T-cell (primary cell): ENCODE data around the gene RGS19. TPM values are rescaled to one million over a fixed set of nuclear protein-coding genes. Genes with fewer than 3 reads are reported as not detected.

ENCODE experiments used
- ATAC-seq, 4 experiments: fragments of 200-7000 bp in 3 of 4; fragments of 150-1000 bp in 1 of 4; cut with Tn5 transposase; replicated peaks in 1 of 4; 1 replicate in 3 of 4; 2 replicates in 1 of 4; pipeline ENCODE4 v1.10.0; 2021; ENCODE audit warnings: moderate library complexity in 3 of 4, mild to moderate bottlenecking in 2 of 4, moderate number of reproducible peaks in 1 of 4
- CTCF ChIA-PET, 2 donors: fragments of 300-600 bp; sonication (Branson Sonifier 250); formaldehyde crosslinking; loops; one replicate each; lab custom pipeline; 2022; ENCODE audit warnings: antibody characterized with exemption in 2 of 2; lab: Charles Lee
- POLR2A ChIA-PET, 2 donors: fragments of 300-600 bp; sonication (Branson Sonifier 250); formaldehyde crosslinking; loops; one replicate each; lab custom pipeline; 2022; ENCODE audit warnings: antibody characterized with exemption in 2 of 2; lab: Charles Lee
- DNase-seq, 35 experiments: peaks; one replicate each; pipeline versions ENCODE4 v3.0.0 to v3.0.0-alpha.2; 2013 to 2023
- H3K27ac ChIP-seq: one replicate; pipeline ENCODE4 v1.5.1; 2013; ENCODE audit warnings: low read length
- H3K27me3 ChIP-seq, 2 experiments: replicated peaks in 1 of 2; 1 replicate in 1 of 2; 2 replicates in 1 of 2; pipeline versions ENCODE4 v1.6.1 to v1.7.0; 2013; ENCODE audit warnings: low read length in 1 of 2, mixed read lengths in 1 of 2; ENCODE audit not compliant: control insufficient read depth in 2 of 2, insufficient read depth in 2 of 2; ENCODE audit errors: extremely low read depth in 1 of 2
- H3K36me3 ChIP-seq, 2 donors: 1 replicate in 1 of 2; 2 replicates in 1 of 2; pipeline versions ENCODE4 v1.6.1 to v1.7.0; 2013; ENCODE audit warnings: low read length in 1 of 2; ENCODE audit not compliant: control insufficient read depth in 2 of 2, insufficient read depth in 1 of 2; ENCODE audit errors: extremely low read depth in 1 of 2
- H3K4me1 ChIP-seq, 2 experiments: 1 replicate in 1 of 2; 2 replicates in 1 of 2; pipeline versions ENCODE4 v1.6.1 to v1.7.0; 2013; ENCODE audit warnings: low read length in 2 of 2, mixed read lengths in 1 of 2; ENCODE audit not compliant: insufficient read depth in 2 of 2, control insufficient read depth in 1 of 2; ENCODE audit errors: extremely low read depth in 1 of 2
- H3K4me3 ChIP-seq, 2 donors: 1 replicate in 1 of 2; 2 replicates in 1 of 2; pipeline versions ENCODE4 v1.5.1 to v1.7.0; 2013; ENCODE audit warnings: mild to moderate bottlenecking in 2 of 2, low read length in 1 of 2, moderate library complexity in 1 of 2; ENCODE audit not compliant: control insufficient read depth in 1 of 2; ENCODE audit errors: extremely low read depth in 1 of 2
- H3K9me3 ChIP-seq: 2 replicates; pipeline ENCODE4 v1.7.0; 2013
- H3K27ac Mint-ChIP-seq, 2 donors: one replicate each; pipeline ENCODE4 v1.8.0; 2020 to 2021; ENCODE audit warnings: mild to moderate bottlenecking in 2 of 2, mixed read lengths in 2 of 2
- H3K27me3 Mint-ChIP-seq, 2 donors: one replicate each; pipeline ENCODE4 v1.8.0; 2021 to 2022; ENCODE audit warnings: mixed read lengths in 2 of 2
- H3K36me3 Mint-ChIP-seq: one replicate; pipeline ENCODE4 v1.8.0; 2021; ENCODE audit warnings: mixed read lengths
- H3K4me1 Mint-ChIP-seq, 3 donors: one replicate each; pipeline ENCODE4 v1.8.0; 2020 to 2022; ENCODE audit warnings: mixed read lengths in 3 of 3, mild to moderate bottlenecking in 1 of 3
- H3K4me3 Mint-ChIP-seq, 3 donors: one replicate each; pipeline ENCODE4 v1.8.0; 2020 to 2022; ENCODE audit warnings: mild to moderate bottlenecking in 3 of 3, mixed read lengths in 3 of 3, moderate library complexity in 3 of 3
- H3K9me3 Mint-ChIP-seq, 3 donors: one replicate each; pipeline ENCODE4 v1.8.0; 2020 to 2022; ENCODE audit warnings: mixed read lengths in 3 of 3
- WGBS: methylation state at CpG from one replicate; pipeline ENCODE4 v1.1.5; 2013; ENCODE audit warnings: missing lambda C conversion rate; ENCODE audit not compliant: insufficient coverage; 5-methylcytosine and 5-hydroxymethylcytosine counted together
- total RNA-seq, 35 experiments: library from RNA in 6 of 35; stranded (reverse) in 6 of 35; fragments of 120-200 nt in 1 of 35; gene quantifications; one replicate each; pipeline versions ENCODE4 v1.2.1 to v1.2.4 and lab custom pipeline; 2013 to 2026

The RGS19 gene
- total RNA-seq, 5 donors from 2014 or later (not counting 1 experiment from before 2014, with no cell fraction given): 39.2 to 61.7 (median 57.3) TPM

DNA sequence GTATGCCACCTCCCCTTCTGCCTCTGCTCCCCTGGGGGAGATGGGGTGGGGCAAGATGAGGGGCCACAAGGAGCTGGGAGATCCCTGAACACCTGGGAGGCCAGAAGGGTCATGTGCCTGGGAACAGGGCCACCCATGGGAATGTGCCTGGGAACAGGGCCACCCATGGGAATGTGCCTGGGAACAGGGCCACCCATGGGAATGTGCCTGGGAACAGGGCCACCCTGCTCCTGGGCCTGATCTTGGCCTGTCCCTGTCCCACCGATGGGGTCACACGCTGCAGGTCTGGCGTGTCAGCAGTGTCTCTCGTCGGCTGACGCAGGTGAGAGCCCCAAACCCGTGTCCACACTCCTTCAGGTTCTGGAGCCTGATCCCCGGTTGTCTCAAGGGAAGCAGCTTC lies 4.4 kb downstream of the RGS19 start:
- DNase-seq (no peak), ATAC-seq (no peak)
- Mint-ChIP-seq H3K27ac (peak overlapping the region in 1 of 2 donors; percentile 22), H3K4me3 (no peak overlapping the region), H3K9me3 (no peaks in the 10 kb centered on the region), H3K27me3 (no peaks in the 10 kb centered on the region), H3K4me1 (peaks cover 13 to 29% (median 22%) of the 10 kb centered on the region in 3 donors), H3K36me3 (peaks cover 3% of the 10 kb centered on the region)
- H3K27me3 ChIP-seq: no peaks in the 10 kb centered on the region
- peaks cover 9 to 42% of the 10 kb centered on the region in 2 donors for H3K36me3 ChIP-seq
- no peak overlapping the region for H3K27ac ChIP-seq
- CTCF ChIA-PET: interaction anchor here in 1 of 2 donors (0.7 kb wide), 1 partner anchor 28 kb away, joined by 10 read pairs; no protein-coding TSS in a partner anchor
- H3K4me1 ChIP-seq: peaks cover 8 to 50% of the 10 kb centered on the region in 2 experiments
- H3K9me3 ChIP-seq: no peaks in the 10 kb centered on the region
- WGBS: 99% methylated on average over 8 of the region's 8 CpGs
- H3K4me3 ChIP-seq: no peak overlapping the region
- POLR2A ChIA-PET: no interaction called here

DNA sequence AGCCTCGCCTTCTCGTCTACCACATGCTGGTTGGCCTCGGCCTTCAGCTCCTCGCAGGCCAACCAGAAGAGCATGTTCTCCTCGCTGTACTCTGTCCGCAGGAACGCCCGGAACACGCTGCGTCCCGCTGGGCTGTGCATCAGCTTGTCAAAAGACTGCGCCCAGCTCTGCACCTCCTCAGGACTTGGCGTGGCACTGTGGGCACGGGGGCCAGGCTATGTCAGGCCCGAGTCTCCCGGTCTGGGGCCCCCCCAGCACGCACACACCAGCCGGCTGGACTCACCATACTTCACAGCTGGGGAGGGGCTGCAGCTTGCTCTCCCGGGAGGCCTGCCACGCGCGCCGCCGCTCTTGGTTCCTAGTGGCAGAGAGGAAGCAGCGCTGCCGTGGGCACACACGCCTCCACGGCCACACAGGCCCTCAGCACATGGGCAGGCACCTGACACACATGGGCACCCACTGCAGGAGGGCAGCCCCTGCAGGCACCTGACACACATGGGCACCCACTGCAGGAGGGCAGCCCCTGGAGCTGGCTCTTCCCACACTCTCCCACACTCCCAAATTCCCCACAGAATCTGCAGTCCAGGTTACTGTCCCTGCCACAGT lies 5.0 kb downstream of the RGS19 start:
- H3K9me3 Mint-ChIP-seq: no peaks in the 10 kb centered on the region
- ChIA-PET POLR2A (no interaction called here), CTCF (no interaction called here)

DNA sequence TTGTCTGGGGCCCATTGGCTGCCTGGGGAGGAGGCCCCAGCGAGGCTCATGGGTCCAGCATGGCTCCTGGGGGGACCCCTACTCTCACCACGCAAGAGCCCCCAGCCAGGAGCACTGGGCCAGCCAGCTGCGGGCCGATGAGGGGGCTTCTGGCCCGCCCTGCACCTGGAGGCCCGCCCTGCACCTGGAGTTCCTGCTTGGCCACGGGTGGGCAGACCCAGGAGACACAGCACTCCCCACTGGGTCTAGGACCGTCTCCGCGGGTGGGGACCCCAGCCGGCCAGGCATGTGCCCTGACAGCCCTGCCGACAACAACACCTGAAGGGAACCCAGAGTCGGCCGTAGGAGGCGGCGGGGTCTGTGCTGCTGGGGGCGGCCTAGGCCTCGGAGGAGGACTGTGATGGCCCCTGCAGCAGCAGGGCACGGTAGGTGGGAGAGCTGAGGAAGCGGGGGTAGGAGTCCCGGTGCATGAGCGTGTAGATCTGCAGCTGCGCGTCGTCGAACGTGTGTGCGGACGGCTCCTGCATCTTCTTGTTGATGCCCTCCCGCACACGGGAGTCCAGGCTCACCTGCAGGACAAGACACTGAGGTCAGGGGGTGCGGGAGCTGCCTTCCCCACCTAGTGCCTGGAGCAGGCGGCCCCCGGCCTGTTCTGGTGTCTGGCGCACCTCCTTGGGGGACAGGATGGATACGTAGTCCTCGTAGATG lies 5.7 kb downstream of the RGS19 start:
- Mint-ChIP-seq H3K36me3 (peaks cover 3% of the 10 kb centered on the region), H3K27ac (no peak overlapping the region), H3K4me3 (no peak overlapping the region), H3K27me3 (no peaks in the 10 kb centered on the region), H3K9me3 (no peaks in the 10 kb centered on the region), H3K4me1 (peaks cover 13 to 34% (median 18%) of the 10 kb centered on the region in 3 donors)
- Histone ChIP-seq H3K4me3 (no peak overlapping the region), H3K36me3 (peaks cover 9 to 42% of the 10 kb centered on the region in 2 donors), H3K27ac (no peak overlapping the region), H3K4me1 (peaks cover 8 to 56% of the 10 kb centered on the region in 2 experiments), H3K9me3 (no peaks in the 10 kb centered on the region), H3K27me3 (no peaks in the 10 kb centered on the region)
- ATAC-seq: no peak
- ChIA-PET CTCF (no interaction called here), POLR2A (no interaction called here)
- 96% methylated on average over 32 of the region's 37 CpGs for WGBS
- DNase-seq: no peak

More for the DNA sequence above, 5.0 kb downstream of the RGS19 start:
- H3K36me3 Mint-ChIP-seq: peaks cover 3% of the 10 kb centered on the region
- H3K4me3 ChIP-seq: no peak overlapping the region
- ATAC-seq (no peak), DNase-seq (no peak)
- peaks cover 13 to 32% (median 22%) of the 10 kb centered on the region in 3 donors for H3K4me1 Mint-ChIP-seq
- no peaks in the 10 kb centered on the region for H3K27me3 ChIP-seq
- WGBS: 94% methylated on average over 27 of the region's 28 CpGs
- H3K27ac ChIP-seq: no peak overlapping the region
- H3K9me3 ChIP-seq: no peaks in the 10 kb centered on the region
- peak overlapping the region in 1 of 2 donors; percentile 27 for H3K27ac Mint-ChIP-seq
- H3K27me3 Mint-ChIP-seq: no peaks in the 10 kb centered on the region
- H3K36me3 ChIP-seq: peaks cover 9 to 42% of the 10 kb centered on the region in 2 donors
- peaks cover 8 to 56% of the 10 kb centered on the region in 2 experiments for H3K4me1 ChIP-seq
- H3K4me3 Mint-ChIP-seq: no peak overlapping the region

DNA sequence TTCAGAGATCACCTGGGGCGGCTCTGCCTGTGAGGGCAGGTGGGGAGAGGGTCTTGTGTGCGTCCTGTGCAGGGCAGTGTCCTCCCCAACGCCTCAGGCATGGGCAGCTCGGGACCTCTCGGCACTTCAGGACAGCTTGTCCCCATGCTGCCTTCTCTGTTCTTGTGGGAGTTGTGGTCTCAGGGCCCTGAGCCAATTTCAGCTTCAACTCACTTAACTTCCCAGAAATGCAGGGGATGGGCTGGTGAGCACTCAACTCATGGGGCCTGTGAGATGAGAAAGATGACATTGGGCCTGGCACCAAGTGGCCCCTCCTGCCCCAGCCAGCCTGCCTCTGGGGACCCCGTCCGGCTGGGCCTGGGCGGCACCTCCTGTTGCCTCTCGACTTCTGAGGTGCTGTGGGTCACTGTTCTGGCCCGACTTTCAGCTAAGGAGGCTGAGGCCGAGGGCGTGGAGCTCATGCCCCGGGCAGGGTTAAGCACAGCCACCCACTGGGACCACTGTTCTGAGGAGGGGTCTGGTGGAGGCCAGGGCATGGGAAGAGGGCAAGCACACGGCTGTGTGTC lies 6.7 kb downstream of the RGS19 start:
- no peak overlapping the region for H3K27ac Mint-ChIP-seq
- no peak overlapping the region for H3K4me3 Mint-ChIP-seq

DNA sequence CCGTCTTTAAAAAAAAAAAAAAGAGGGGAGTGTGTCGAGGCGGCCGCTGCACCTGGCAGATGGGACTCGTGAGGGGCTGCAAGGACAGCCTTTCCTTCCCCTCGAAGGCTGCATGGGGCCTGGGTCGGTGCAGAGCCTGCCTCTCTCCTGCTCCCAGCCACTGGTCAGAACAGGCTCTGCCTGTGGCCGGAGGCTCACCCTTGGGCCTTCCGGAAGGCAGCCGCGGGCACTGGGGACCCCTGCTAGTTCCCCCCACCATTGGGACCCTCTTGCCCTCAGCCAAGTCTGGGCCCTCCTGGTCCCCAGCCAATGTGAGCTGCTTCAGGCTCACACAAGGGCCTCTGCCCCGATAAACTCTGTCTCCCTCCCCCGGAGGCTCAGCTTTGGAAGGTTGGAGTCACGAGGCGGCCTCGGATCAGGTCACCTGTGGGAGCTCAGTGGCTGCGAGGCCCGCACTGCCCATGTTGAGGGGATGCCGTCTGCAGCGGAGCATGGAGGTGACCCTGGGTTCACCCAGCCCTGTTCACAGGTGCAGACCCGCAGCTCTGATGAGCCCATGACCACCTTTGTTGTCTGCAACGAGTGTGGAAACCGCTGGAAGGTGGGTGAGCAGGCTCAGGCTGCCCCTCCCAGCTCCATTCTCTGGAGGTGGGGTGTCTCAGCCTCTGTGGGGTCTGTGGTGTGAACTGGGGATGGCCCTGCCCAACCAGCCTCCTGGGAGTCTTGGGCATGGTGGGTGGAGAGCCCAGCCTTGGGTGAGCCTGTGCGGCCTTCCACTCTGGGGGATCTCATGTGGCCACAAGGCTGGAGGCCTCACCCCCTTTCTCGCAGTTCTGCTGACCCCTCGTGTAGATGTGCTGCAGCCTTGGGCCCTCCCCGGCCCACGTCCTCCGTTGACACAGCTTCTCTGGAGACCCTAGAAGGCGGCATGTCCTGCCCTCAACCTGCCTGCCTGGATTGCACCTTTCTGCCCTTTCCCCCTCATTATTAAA lies 7.7 kb downstream of the RGS19 start:
- Mint-ChIP-seq H3K36me3 (peaks cover 3% of the 10 kb centered on the region), H3K4me3 (no peak overlapping the region), H3K27ac (peak overlapping the region in 1 of 2 donors; percentile 66), H3K9me3 (no peaks in the 10 kb centered on the region), H3K27me3 (no peaks in the 10 kb centered on the region), H3K4me1 (peaks cover 14 to 39% (median 17%) of the 10 kb centered on the region in 3 donors)
- no peak overlapping the region for H3K4me3 ChIP-seq
- no peaks in the 10 kb centered on the region for H3K9me3 ChIP-seq
- WGBS: 85% methylated on average over 19 of the region's 30 CpGs
- no peak overlapping the region for H3K27ac ChIP-seq
- ATAC-seq (no peak), DNase-seq (no peak)
- peaks cover 3 to 56% of the 10 kb centered on the region in 2 experiments for H3K4me1 ChIP-seq
- ChIA-PET POLR2A (no interaction called here), CTCF (interaction anchor here in 1 of 2 donors (0.5 kb wide), 1 partner anchor 551 kb away, joined by 3 read pairs; no protein-coding TSS in a partner anchor)
- peaks cover 9 to 41% of the 10 kb centered on the region in 2 donors for H3K36me3 ChIP-seq
- no peaks in the 10 kb centered on the region for H3K27me3 ChIP-seq

More for the DNA sequence above, 6.7 kb downstream of the RGS19 start:
- Mint-ChIP-seq H3K4me1 (peaks cover 9 to 36% (median 13%) of the 10 kb centered on the region in 3 donors), H3K27me3 (no peaks in the 10 kb centered on the region), H3K36me3 (peaks cover 3% of the 10 kb centered on the region), H3K9me3 (no peaks in the 10 kb centered on the region)
- DNase-seq: no peak
- CTCF ChIA-PET: no interaction called here
- no peaks in the 10 kb centered on the region for H3K9me3 ChIP-seq
- WGBS: 89% methylated on average over 8 of the region's 14 CpGs
- POLR2A ChIA-PET: no interaction called here
- H3K36me3 ChIP-seq: peaks cover 9 to 42% of the 10 kb centered on the region in 2 donors
- H3K4me1 ChIP-seq: peaks cover 8 to 56% of the 10 kb centered on the region in 2 experiments
- no peak overlapping the region for H3K4me3 ChIP-seq
- H3K27me3 ChIP-seq: no peaks in the 10 kb centered on the region
- no peak overlapping the region for H3K27ac ChIP-seq
- ATAC-seq: no peak
